H9 (cell line): ENCODE results near the gene GLRX2. TPM values are rescaled to one million over a fixed set of nuclear protein-coding genes. Genes with fewer than 3 reads are reported as not detected.

Experiments used
- DNase-seq: peaks from one replicate; pipeline ENCODE4 v3.0.0-alpha.2; 2017
- H2AFZ ChIP-seq: one replicate; pipeline ENCODE4 v1.6.1; 2013; ENCODE audit warnings: mild to moderate bottlenecking, low read length, control low read depth, moderate library complexity
- H2AK5ac ChIP-seq: 2 replicates; pipeline ENCODE4 v1.6.1; 2013; ENCODE audit warnings: low read length, control low read depth, mixed read lengths; ENCODE audit not compliant: insufficient read length
- H2BK120ac ChIP-seq: one replicate; pipeline ENCODE4 v1.6.1; 2013; ENCODE audit warnings: low read depth, mild to moderate bottlenecking, low read length, control low read depth, inconsistent platforms; ENCODE audit not compliant: poor library complexity, severe bottlenecking
- H2BK12ac ChIP-seq: 2 replicates; pipeline ENCODE4 v1.6.1; 2013; ENCODE audit warnings: low read length, control low read depth, mixed read lengths, low read depth; ENCODE audit not compliant: insufficient read length
- H2BK15ac ChIP-seq: 2 replicates; pipeline ENCODE4 v1.6.1; 2013; ENCODE audit warnings: low read depth, low read length, control low read depth
- H2BK20ac ChIP-seq: one replicate; pipeline ENCODE4 v1.6.1; 2013; ENCODE audit warnings: low read depth, mild to moderate bottlenecking, low read length, control low read depth, inconsistent platforms; ENCODE audit not compliant: poor library complexity, severe bottlenecking
- H2BK5ac ChIP-seq: 2 replicates; pipeline ENCODE4 v1.6.1; 2013; ENCODE audit warnings: low read length, control low read depth, mixed read lengths; ENCODE audit not compliant: insufficient read length
- H3K14ac ChIP-seq: 2 replicates; pipeline ENCODE4 v1.6.1; 2013; ENCODE audit warnings: low read length, control low read depth; ENCODE audit not compliant: insufficient read depth
- H3K18ac ChIP-seq: 2 replicates; pipeline ENCODE4 v1.6.1; 2013; ENCODE audit warnings: low read depth, mild to moderate bottlenecking, mixed read lengths, low read length, control low read depth; ENCODE audit not compliant: insufficient read length
- H3K23ac ChIP-seq: 2 replicates; pipeline ENCODE4 v1.6.1; 2013; ENCODE audit warnings: low read length, control low read depth, mixed read lengths, low read depth; ENCODE audit not compliant: insufficient read length
- H3K23me2 ChIP-seq: 2 replicates; pipeline ENCODE4 v1.6.1; 2013; ENCODE audit warnings: low read depth, mild to moderate bottlenecking, mixed read lengths, low read length, control low read depth; ENCODE audit not compliant: insufficient read length, poor library complexity, severe bottlenecking
- H3K27ac ChIP-seq: 2 replicates; pipeline ENCODE4 v1.5.1; 2013; ENCODE audit warnings: low read length, control low read depth, mixed read lengths, low read depth; ENCODE audit not compliant: insufficient read length
- H3K27me3 ChIP-seq: 2 replicates; pipeline ENCODE4 v1.6.1; 2013; ENCODE audit warnings: low read length, control low read depth, inconsistent platforms; ENCODE audit not compliant: insufficient read depth
- H3K4ac ChIP-seq: 2 replicates; pipeline ENCODE4 v1.6.1; 2013; ENCODE audit warnings: low read depth, mild to moderate bottlenecking, control low read depth, inconsistent platforms, low read length, moderate library complexity
- H3K4me1 ChIP-seq: 2 replicates; pipeline ENCODE4 v1.6.1; 2013; ENCODE audit warnings: low read length, control low read depth, inconsistent platforms; ENCODE audit not compliant: insufficient read depth
- H3K4me2 ChIP-seq: 2 replicates; pipeline ENCODE4 v1.6.1; 2013; ENCODE audit warnings: low read length, control low read depth, mixed read lengths; ENCODE audit not compliant: insufficient read length, insufficient read depth
- H3K56ac ChIP-seq: 2 replicates; pipeline ENCODE4 v1.6.1; 2013; ENCODE audit warnings: low read depth, mild to moderate bottlenecking, mixed read lengths, low read length, control low read depth; ENCODE audit not compliant: insufficient read length
- H3K79me1 ChIP-seq: 2 replicates; pipeline ENCODE4 v1.6.1; 2013; ENCODE audit warnings: low read depth, mild to moderate bottlenecking, moderate library complexity, low read length, control low read depth, inconsistent platforms; ENCODE audit not compliant: insufficient read depth, poor library complexity, severe bottlenecking
- H3K79me2 ChIP-seq: 2 replicates; pipeline ENCODE4 v1.6.1; 2013; ENCODE audit warnings: low read length, control low read depth, inconsistent platforms; ENCODE audit not compliant: insufficient read depth
- H3K9ac ChIP-seq: 2 replicates; pipeline ENCODE4 v1.6.1; 2013; ENCODE audit warnings: low read length, control low read depth, mixed read lengths; ENCODE audit not compliant: insufficient read length; ENCODE audit errors: extremely low read depth
- H3K9me3 ChIP-seq: one replicate; pipeline ENCODE4 v1.6.1; 2013; ENCODE audit warnings: low read depth, low read length, inconsistent platforms; ENCODE audit not compliant: control insufficient read depth
- H3T11ph ChIP-seq: one replicate; pipeline ENCODE4 v1.6.1; 2013; ENCODE audit warnings: mild to moderate bottlenecking, low read length, control low read depth, inconsistent platforms
- H4K20me1 ChIP-seq: one replicate; pipeline ENCODE4 v1.6.1; 2013; ENCODE audit not compliant: control insufficient read depth, insufficient read length, insufficient read depth
- H4K5ac ChIP-seq: 2 replicates; pipeline ENCODE4 v1.6.1; 2013; ENCODE audit warnings: low read depth, mild to moderate bottlenecking, mixed read lengths, low read length, control low read depth; ENCODE audit not compliant: insufficient read length
- H4K8ac ChIP-seq: replicated peaks from 2 replicates; pipeline ENCODE4 v1.6.1; 2013; ENCODE audit warnings: low read length, control low read depth, mixed read lengths, low read depth; ENCODE audit not compliant: insufficient read length
- H4K91ac ChIP-seq: 2 replicates; pipeline ENCODE4 v1.6.1; 2013; ENCODE audit warnings: low read depth, mild to moderate bottlenecking, moderate library complexity, mixed read lengths, low read length, control low read depth; ENCODE audit not compliant: insufficient read length
- H3K27ac Mint-ChIP-seq, 3 experiments: 2 replicates in 2 of 3; 3 replicates in 1 of 3; pipeline ENCODE4 v1.8.0; 2020 to 2021; ENCODE audit warnings: mixed read lengths in 3 of 3, mild to moderate bottlenecking in 1 of 3, moderate library complexity in 1 of 3
- H3K27me3 Mint-ChIP-seq: 2 replicates; pipeline ENCODE4 v1.8.0; 2021; ENCODE audit warnings: low read depth, mild to moderate bottlenecking, moderate library complexity, mixed read lengths
- H3K36me3 Mint-ChIP-seq, 3 experiments: 2 replicates in 2 of 3; 3 replicates in 1 of 3; pipeline ENCODE4 v1.8.0; 2020 to 2021; ENCODE audit warnings: low read depth in 3 of 3, mixed read lengths in 3 of 3; ENCODE audit not compliant: insufficient read depth in 1 of 3
- H3K4me1 Mint-ChIP-seq, 2 experiments: 2 replicates each; pipeline ENCODE4 v1.8.0; 2020; ENCODE audit warnings: mixed read lengths in 2 of 2
- H3K4me3 Mint-ChIP-seq, 2 experiments: 2 replicates in 1 of 2; 3 replicates in 1 of 2; pipeline ENCODE4 v1.8.0; 2020 to 2021; ENCODE audit warnings: mild to moderate bottlenecking in 2 of 2, mixed read lengths in 2 of 2, moderate library complexity in 1 of 2
- H3K9me3 Mint-ChIP-seq, 2 experiments: 2 replicates in 1 of 2; 3 replicates in 1 of 2; pipeline ENCODE4 v1.8.0; 2020; ENCODE audit warnings: mild to moderate bottlenecking in 2 of 2, mixed read lengths in 2 of 2, moderate library complexity in 1 of 2
- CTCF ChIP-seq: fragments of 200-600 bp; sonication (generic); conservative IDR thresholded peaks from 3 replicates; pipeline ENCODE4 v1.8.0; 2021; ENCODE audit warnings: antibody characterized with exemption, mild to moderate bottlenecking
- WGBS: extraction: QIAGEN DNeasy Blood & Tissue Kit; methylation state at CpG from one replicate; pipeline ENCODE4 v1.1.7; 2013; ENCODE audit warnings: missing lambda C conversion rate, low lambda C conversion rate, mixed read lengths; ENCODE audit not compliant: insufficient read length; ENCODE audit errors: extremely low coverage; 5-methylcytosine and 5-hydroxymethylcytosine counted together
- total RNA-seq: library from RNA; stranded (reverse); gene quantifications from 2 replicates; pipeline ENCODE4 v1.2.1, GENCODE V29; 2021

Gene GLRX2
- total RNA-seq, 1 experiment from 2014 or later = 10.1 TPM

- H3K79me2 ChIP-seq = no peaks in the 10 kb centered on the region
- H3T11ph ChIP-seq = no peak overlapping the region
- H3K4ac ChIP-seq = no peak overlapping the region
- no peak overlapping the region for H4K91ac ChIP-seq
- H2BK5ac ChIP-seq = no peak overlapping the region
- no peaks in the 10 kb centered on the region for H4K20me1 ChIP-seq
- no peak overlapping the region for H3K18ac ChIP-seq
- Mint-ChIP-seq H3K4me1 (peaks cover 28 to 31% of the 10 kb centered on the region in 2 experiments), H3K9me3 (no peaks in the 10 kb centered on the region), H3K36me3 (no peaks in the 10 kb centered on the region), H3K4me3 (no peak overlapping the region), H3K27me3 (no peaks in the 10 kb centered on the region), H3K27ac (peak overlapping the region in 2 of 3 experiments; percentile 39 to 50; a peak in 2 of 7 replicates)
- H4K8ac ChIP-seq = no peak overlapping the region
- TF ChIP-seq CTCF = no peak
- peaks cover 7% of the 10 kb centered on the region; the same call in 1 of the 2 replicates for H3K4me1 ChIP-seq
- no CpG with 5 or more reads among the region's 6 CpGs for WGBS
- no peak overlapping the region for H2BK120ac ChIP-seq
- H3K27ac ChIP-seq = no peak overlapping the region
- H2AK5ac ChIP-seq = no peak overlapping the region
- no peak overlapping the region for H2BK20ac ChIP-seq
- H3K23ac ChIP-seq = no peak overlapping the region
- H3K9ac ChIP-seq = no peak overlapping the region
- no peak overlapping the region for H2AFZ ChIP-seq
- H3K79me1 ChIP-seq = no peaks in the 10 kb centered on the region
- H3K9me3 ChIP-seq = no peaks in the 10 kb centered on the region
- no peak overlapping the region for H3K4me2 ChIP-seq
- no peaks in the 10 kb centered on the region for H3K27me3 ChIP-seq
- no peak overlapping the region; the same call in 1 of the 2 replicates for H3K14ac ChIP-seq
- no peak for DNase-seq
- H4K5ac ChIP-seq = no peak overlapping the region
- no peak overlapping the region for H2BK15ac ChIP-seq
- H2BK12ac ChIP-seq = no peak overlapping the region
- H3K56ac ChIP-seq = no peak overlapping the region
- no peaks in the 10 kb centered on the region for H3K23me2 ChIP-seq
Measured at GRCh38 chr1:193111641-193112090, 6.5 kb upstream of the GLRX2 start.
